ENCODE results near the gene C3orf80. TPM values are rescaled to one million over a fixed set of nuclear protein-coding genes. Genes with fewer than 3 reads are reported as not detected.

C3orf80 gene
- total RNA-seq, 1 experiment from 2014 or later: 2.4 TPM

- intact Hi-C loops (cut with micrococcal nuclease): no loop called here
- RAD21 ChIA-PET (ENCODE audit: low non-redundant PET in 1 of 2, low total read pairs in 2 of 2, uncharacterized antibody in 2 of 2, unreplicated experiment in 2 of 2): no interaction called here
- Histone ChIP-seq H3K27me3 (ENCODE audit: insufficient read depth, low read length) (no peaks in the 10 kb centered on the region), H3K27ac (ENCODE audit: low read depth, low read length) (no peak overlapping the region), H3K36me3 (ENCODE audit: control insufficient read depth in 1 of 2, insufficient read depth in 2 of 2, low read length in 2 of 2) (no peaks in the 10 kb centered on the region), H3K9me2 (ENCODE audit: insufficient read depth) (no peaks in the 10 kb centered on the region), H3K79me2 (ENCODE audit: insufficient read depth, low read length) (no peaks in the 10 kb centered on the region), H3K4me2 (ENCODE audit: low read length) (no peak overlapping the region), H4K20me1 (ENCODE audit: insufficient read depth) (no peaks in the 10 kb centered on the region), H3K4me1 (ENCODE audit: control insufficient read depth in 1 of 2, insufficient read depth in 2 of 2, low read length in 2 of 2) (no peaks in the 10 kb centered on the region), H3K9me3 (ENCODE audit: control insufficient read depth in 1 of 2, insufficient read depth in 1 of 2, low read depth in 1 of 2, low read length in 2 of 2) (no peaks in the 10 kb centered on the region), H2AFZ (ENCODE audit: low read depth, low read length, poor library complexity, severe bottlenecking) (no peak overlapping the region), H3K9ac (ENCODE audit: low read length) (no peak overlapping the region), H3K4me3 (replicated peaks in 1 of 2; ENCODE audit: low read depth in 1 of 2, low read length in 2 of 2) (no peak overlapping the region)
- no peak for TF ChIP-seq RAD21 (IDR thresholded peaks at IDR 0.05; ENCODE audit: low read depth)
- TF ChIP-seq EZH2 (IDR thresholded peaks at IDR 0.05): no peak
- DNase-seq (ENCODE audit: low read depth, low spot score) (no peak), ATAC-seq (no peak)
- BruUV-seq (replicated peaks): no TSS peak
- CTCF ChIA-PET: no interaction called here
- POLR2A ChIA-PET: no interaction called here
These were observed 31.5 kb upstream of the C3orf80 start for GRCh38 chr3:160193644-160194192.

GRCh38 chr3:160194438-160194837 is 30.8 kb upstream of the C3orf80 start:
- ChIA-PET POLR2A (no interaction called here), CTCF (no interaction called here), RAD21 (ENCODE audit: low non-redundant PET in 1 of 2, low total read pairs in 2 of 2, uncharacterized antibody in 2 of 2, unreplicated experiment in 2 of 2) (no interaction called here)
- Histone ChIP-seq H3K36me3 (ENCODE audit: control insufficient read depth in 1 of 2, insufficient read depth in 2 of 2, low read length in 2 of 2) (no peaks in the 10 kb centered on the region), H3K9ac (ENCODE audit: low read length) (no peak overlapping the region), H3K27me3 (ENCODE audit: insufficient read depth, low read length) (no peaks in the 10 kb centered on the region), H3K4me3 (replicated peaks in 1 of 2; ENCODE audit: low read depth in 1 of 2, low read length in 2 of 2) (no peak overlapping the region), H4K20me1 (ENCODE audit: insufficient read depth) (no peaks in the 10 kb centered on the region), H2AFZ (ENCODE audit: low read depth, low read length, poor library complexity, severe bottlenecking) (no peak overlapping the region), H3K79me2 (ENCODE audit: insufficient read depth, low read length) (no peaks in the 10 kb centered on the region), H3K4me1 (ENCODE audit: control insufficient read depth in 1 of 2, insufficient read depth in 2 of 2, low read length in 2 of 2) (no peaks in the 10 kb centered on the region), H3K9me2 (ENCODE audit: insufficient read depth) (no peaks in the 10 kb centered on the region), H3K9me3 (ENCODE audit: control insufficient read depth in 1 of 2, insufficient read depth in 1 of 2, low read depth in 1 of 2, low read length in 2 of 2) (no peaks in the 10 kb centered on the region), H3K4me2 (ENCODE audit: low read length) (no peak overlapping the region), H3K27ac (ENCODE audit: low read depth, low read length) (no peak overlapping the region)
- BruUV-seq (replicated peaks): no TSS peak
- intact Hi-C loops (cut with micrococcal nuclease): no loop called here
- ATAC-seq: no peak
- TF ChIP-seq ZBTB33 (IDR thresholded peaks at IDR 0.05; ENCODE audit: extremely low read depth, insufficient replicate concordance, low read length) (no peak), RAD21 (IDR thresholded peaks at IDR 0.05; ENCODE audit: low read depth) (no peak), CEBPB (IDR thresholded peaks at IDR 0.05; ENCODE audit: low read depth) (no peak), POLR2AphosphoS5 (IDR thresholded peaks at IDR 0.05; ENCODE audit: low read depth, low read length) (no peak), MAX (IDR thresholded peaks at IDR 0.05) (no peak)
- DNase-seq (ENCODE audit: low read depth, low spot score): no peak

Data from HCT116 (cell line).